Naive B cell (primary cell): Measurements from ENCODE around the gene LTBR. TPM values are rescaled to one million over a fixed set of nuclear protein-coding genes. Genes with fewer than 3 reads are reported as not detected.

Experiments used
- ATAC-seq, 2 donors: fragments of 150-1000 bp; cut with Tn5 transposase; 2 replicates each; pipeline ENCODE4 v1.10.0; 2021; ENCODE audit warnings: low read depth in 2 of 2, mild to moderate bottlenecking in 2 of 2, moderate library complexity in 2 of 2
- DNase-seq: peaks from one replicate; pipeline ENCODE4 v3.0.0; 2022
- H3K27ac Mint-ChIP-seq, 6 donors: one replicate each; pipeline ENCODE4 v1.8.0; 2020 to 2022; ENCODE audit warnings: mild to moderate bottlenecking in 6 of 6, mixed read lengths in 6 of 6, moderate library complexity in 5 of 6, inconsistent platforms in 2 of 6
- H3K27me3 Mint-ChIP-seq, 3 donors: one replicate each; pipeline ENCODE4 v1.8.0; 2021 to 2022; ENCODE audit warnings: mixed read lengths in 3 of 3, mild to moderate bottlenecking in 1 of 3
- H3K36me3 Mint-ChIP-seq, 2 donors: one replicate each; pipeline ENCODE4 v1.8.0; 2020 to 2022; ENCODE audit warnings: mixed read lengths in 2 of 2, inconsistent platforms in 1 of 2, mild to moderate bottlenecking in 1 of 2
- H3K4me1 Mint-ChIP-seq, 3 donors: one replicate each; pipeline ENCODE4 v1.8.0; 2020 to 2022; ENCODE audit warnings: mixed read lengths in 3 of 3, inconsistent platforms in 1 of 3, mild to moderate bottlenecking in 1 of 3, moderate library complexity in 1 of 3
- H3K4me3 Mint-ChIP-seq, 8 donors: one replicate each; pipeline ENCODE4 v1.8.0; 2020 to 2022; ENCODE audit warnings: mild to moderate bottlenecking in 8 of 8, mixed read lengths in 8 of 8, moderate library complexity in 8 of 8, inconsistent platforms in 2 of 8
- H3K9me3 Mint-ChIP-seq, 7 donors: one replicate each; pipeline ENCODE4 v1.8.0; 2020 to 2022; ENCODE audit warnings: mixed read lengths in 7 of 7, mild to moderate bottlenecking in 5 of 7, inconsistent platforms in 2 of 7, moderate library complexity in 1 of 7
- polyA plus RNA-seq, 6 donors: library from polyadenylated mRNA; unstranded; fragments of 300-500 nt; fragmentation: Illumina TruSeq; gene quantifications; one replicate each; pipeline ENCODE4 v1.2.3, GENCODE V29; 2021; ENCODE audit warnings: low read depth in 6 of 6

LTBR gene
- polyA plus RNA-seq, 6 donors from 2014 or later: 0.20 to 0.90 (median 0.22) TPM; not detected in 3

GRCh38 chr12:6367065-6367968 lies 16.6 kb upstream of the LTBR start:
- Mint-ChIP-seq H3K27me3 (peaks cover 5 to 25% (median 20%) of the 10 kb centered on the region in 3 donors), H3K4me1 (peaks cover 10 to 20% (median 12%) of the 10 kb centered on the region in 3 donors), H3K9me3 (peaks cover 0 to 6% (median 0%) of the 10 kb centered on the region in 7 donors), H3K27ac (peak overlapping the region in 1 of 6 donors; percentile 62), H3K36me3 (peaks cover 0 to 5% of the 10 kb centered on the region in 2 donors), H3K4me3 (peak overlapping the region in 1 of 8 donors; percentile 70)
- peak; percentile 33 for DNase-seq
- ATAC-seq: peak; percentile 84 to 86

GRCh38 chr12:6367969-6368892 lies 15.7 kb upstream of the LTBR start:
- Mint-ChIP-seq H3K4me3 (peak overlapping the region in 1 of 8 donors; percentile 70), H3K36me3 (peaks cover 0 to 5% of the 10 kb centered on the region in 2 donors), H3K27ac (peak overlapping the region in 1 of 6 donors; percentile 61), H3K4me1 (peaks cover 7 to 17% (median 8%) of the 10 kb centered on the region in 3 donors), H3K27me3 (peaks cover 9 to 29% (median 27%) of the 10 kb centered on the region in 3 donors), H3K9me3 (peaks cover 0 to 6% (median 0%) of the 10 kb centered on the region in 7 donors)
- ATAC-seq: no peak
- no peak for DNase-seq

- DNase-seq (no peak), ATAC-seq (no peak)
- Mint-ChIP-seq H3K27me3 (peaks cover 12 to 37% (median 35%) of the 10 kb centered on the region in 3 donors), H3K27ac (no peak overlapping the region), H3K4me1 (peaks cover 7 to 15% (median 8%) of the 10 kb centered on the region in 3 donors), H3K4me3 (no peak overlapping the region), H3K9me3 (peaks cover 0 to 6% (median 0%) of the 10 kb centered on the region in 7 donors), H3K36me3 (peaks cover 0 to 5% of the 10 kb centered on the region in 2 donors)
Observed at GRCh38 chr12:6368906-6369525, 14.9 kb upstream of the LTBR start.

- Mint-ChIP-seq H3K4me3 (no peak overlapping the region), H3K27ac (no peak overlapping the region), H3K4me1 (peaks cover 4 to 13% (median 7%) of the 10 kb centered on the region in 3 donors), H3K9me3 (peaks cover 0 to 6% (median 0%) of the 10 kb centered on the region in 7 donors), H3K27me3 (peaks cover 9 to 45% (median 44%) of the 10 kb centered on the region in 3 donors), H3K36me3 (peaks cover 0 to 5% of the 10 kb centered on the region in 2 donors)
- ATAC-seq: no peak
- no peak for DNase-seq
Observed at GRCh38 chr12:6369916-6370575, 13.9 kb upstream of the LTBR start.

- no peak for DNase-seq
- ATAC-seq: no peak
- H3K27ac Mint-ChIP-seq: no peak overlapping the region
- peaks cover 0 to 5% of the 10 kb centered on the region in 2 donors for H3K36me3 Mint-ChIP-seq
- H3K27me3 Mint-ChIP-seq: peaks cover 11 to 50% (median 49%) of the 10 kb centered on the region in 3 donors
- H3K9me3 Mint-ChIP-seq: peaks cover 0 to 6% (median 0%) of the 10 kb centered on the region in 7 donors
- no peak overlapping the region for H3K4me3 Mint-ChIP-seq
- peaks cover 5 to 13% (median 7%) of the 10 kb centered on the region in 3 donors for H3K4me1 Mint-ChIP-seq
Observed at GRCh38 chr12:6370576-6370935, 13.4 kb upstream of the LTBR start.

- peaks cover 0 to 5% of the 10 kb centered on the region in 2 donors for H3K36me3 Mint-ChIP-seq
- peak overlapping the region in 1 of 8 donors; percentile 66 for H3K4me3 Mint-ChIP-seq
- ATAC-seq (no peak), DNase-seq (no peak)
- peaks cover 17 to 56% (median 55%) of the 10 kb centered on the region in 3 donors for H3K27me3 Mint-ChIP-seq
- H3K27ac Mint-ChIP-seq: no peak overlapping the region
- H3K9me3 Mint-ChIP-seq: peaks cover 0 to 6% (median 0%) of the 10 kb centered on the region in 7 donors
- H3K4me1 Mint-ChIP-seq: peaks cover 7 to 13% (median 8%) of the 10 kb centered on the region in 3 donors
Observed at GRCh38 chr12:6370994-6371754, 12.8 kb upstream of the LTBR start.

GRCh38 chr12:6372403-6373003 lies 11.5 kb upstream of the LTBR start:
- Mint-ChIP-seq H3K27me3 (peaks cover 27 to 66% (median 62%) of the 10 kb centered on the region in 3 donors), H3K9me3 (peaks cover 0 to 5% (median 0%) of the 10 kb centered on the region in 7 donors), H3K4me3 (no peak overlapping the region), H3K36me3 (peaks cover 0 to 5% of the 10 kb centered on the region in 2 donors), H3K4me1 (peaks cover 6 to 12% (median 9%) of the 10 kb centered on the region in 3 donors), H3K27ac (peak overlapping the region in 1 of 6 donors; percentile 17)
- ATAC-seq (no peak), DNase-seq (no peak)

- no peak overlapping the region for H3K4me3 Mint-ChIP-seq
- DNase-seq (no peak), ATAC-seq (no peak)
- H3K9me3 Mint-ChIP-seq: peaks cover 0 to 3% (median 0%) of the 10 kb centered on the region in 7 donors
- peaks cover 28 to 70% (median 62%) of the 10 kb centered on the region in 3 donors for H3K27me3 Mint-ChIP-seq
- H3K36me3 Mint-ChIP-seq: peaks cover 0 to 5% of the 10 kb centered on the region in 2 donors
- no peak overlapping the region for H3K27ac Mint-ChIP-seq
- H3K4me1 Mint-ChIP-seq: peaks cover 0 to 12% (median 7%) of the 10 kb centered on the region in 3 donors
Observed at GRCh38 chr12:6373022-6373787, 10.8 kb upstream of the LTBR start.

GRCh38 chr12:6374028-6374785 lies 9.8 kb upstream of the LTBR start:
- no peak overlapping the region for H3K4me3 Mint-ChIP-seq
- peaks cover 0 to 5% of the 10 kb centered on the region in 2 donors for H3K36me3 Mint-ChIP-seq
- ATAC-seq (no peak), DNase-seq (no peak)
- peaks cover 0 to 3% (median 0%) of the 10 kb centered on the region in 7 donors for H3K9me3 Mint-ChIP-seq
- peaks cover 35 to 80% (median 65%) of the 10 kb centered on the region in 3 donors for H3K27me3 Mint-ChIP-seq
- peaks cover 0 to 14% (median 7%) of the 10 kb centered on the region in 3 donors for H3K4me1 Mint-ChIP-seq
- no peak overlapping the region for H3K27ac Mint-ChIP-seq

GRCh38 chr12:6374786-6375160 lies 9.2 kb upstream of the LTBR start:
- Mint-ChIP-seq H3K27ac (no peak overlapping the region), H3K4me1 (peaks cover 0 to 16% (median 7%) of the 10 kb centered on the region in 3 donors), H3K9me3 (peaks cover 0 to 3% (median 0%) of the 10 kb centered on the region in 7 donors), H3K36me3 (peaks cover 0 to 5% of the 10 kb centered on the region in 2 donors), H3K4me3 (no peak overlapping the region), H3K27me3 (peaks cover 35 to 85% (median 71%) of the 10 kb centered on the region in 3 donors)
- no peak for ATAC-seq
- DNase-seq: no peak
